Breast epithelium (tissue), 4 donors: ENCODE data around the gene KCTD10. TPM values are rescaled to one million over a fixed set of nuclear protein-coding genes. Genes with fewer than 3 reads are reported as not detected.

ENCODE experiments used
- DNase-seq, 2 donors: peaks; one replicate each; pipeline ENCODE4 v3.0.0-alpha.2; 2019; ENCODE audit warnings: low spot score in 2 of 2
- H3K27ac ChIP-seq, 2 donors: fragments of 200-600 bp; sonication (generic) in 1 of 2; one replicate each; pipeline ENCODE4 v1.5.1; 2016 to 2019; ENCODE audit warnings: mild to moderate bottlenecking in 1 of 2
- H3K27me3 ChIP-seq, 2 donors: fragments of 200-600 bp; sonication (generic) in 1 of 2; one replicate each; pipeline versions ENCODE4 v1.5.1 to v1.6.0; 2017 to 2019; ENCODE audit warnings: control low read depth in 1 of 2, mild to moderate bottlenecking in 1 of 2
- H3K36me3 ChIP-seq: fragments of 200-600 bp; one replicate; pipeline ENCODE4 v1.5.1; 2019
- H3K4me1 ChIP-seq, 2 donors: fragments of 200-600 bp; sonication (generic); one replicate each; pipeline ENCODE4 v1.5.1; 2016 to 2019; ENCODE audit warnings: control low read depth in 1 of 2
- H3K4me3 ChIP-seq, 3 donors: fragments of 200-600 bp; sonication (generic); 1 replicate in 2 of 3; 2 replicates in 1 of 3; pipeline ENCODE4 v1.5.1; 2016 to 2019; ENCODE audit warnings: mild to moderate bottlenecking in 3 of 3, moderate library complexity in 2 of 3
- H3K9me3 ChIP-seq, 2 donors: fragments of 200-600 bp; sonication (generic) in 1 of 2; one replicate each; pipeline ENCODE4 v1.5.1; 2016 to 2019; ENCODE audit warnings: control low read depth in 1 of 2
- CTCF ChIP-seq, 3 donors: fragments of 450-650 bp; IDR thresholded peaks; one replicate each; pipeline ENCODE4 v1.5.1; 2016 to 2017; ENCODE audit warnings: antibody characterized with exemption in 3 of 3, mild to moderate bottlenecking in 3 of 3, moderate library complexity in 3 of 3
- POLR2A ChIP-seq: fragments of 450-650 bp; IDR thresholded peaks from one replicate; pipeline ENCODE4 v1.6.1; 2016; ENCODE audit warnings: antibody characterized with exemption, mild to moderate bottlenecking, moderate library complexity
- POLR2AphosphoS5 ChIP-seq, 3 donors: sonication (generic); formaldehyde crosslinking; IDR thresholded peaks; one replicate each; pipeline ENCODE4 v1.6.1; 2017; ENCODE audit warnings: antibody characterized with exemption in 3 of 3
- intact Hi-C: fragments of 100-400 bp; cut with DNase I; formaldehyde crosslinking; loops from one replicate; pipeline ENCODE4 v1.15.1; 2023; ENCODE audit warnings: low total_unique reads
- total RNA-seq, 3 donors: library from RNA; depleted of rRNA; stranded (reverse); fragments of >200 nt; gene quantifications; one replicate each; pipeline ENCODE4 v1.1.0, GENCODE V29; 2016

KCTD10 gene
- total RNA-seq, 3 donors from 2014 or later, result 65.3 to 86.2 (median 70.4) TPM

GRCh38 chr12:109523071-109523470 lies 46.0 kb upstream of the KCTD10 start:
- no peak for TF ChIP-seq POLR2AphosphoS5 (IDR thresholded peaks at IDR 0.05)
- TF ChIP-seq CTCF (IDR thresholded peaks at IDR 0.05), result no peak
- TF ChIP-seq POLR2A, result no peak
- intact Hi-C loops, result no loop called here
- no peak for DNase-seq

DNA sequence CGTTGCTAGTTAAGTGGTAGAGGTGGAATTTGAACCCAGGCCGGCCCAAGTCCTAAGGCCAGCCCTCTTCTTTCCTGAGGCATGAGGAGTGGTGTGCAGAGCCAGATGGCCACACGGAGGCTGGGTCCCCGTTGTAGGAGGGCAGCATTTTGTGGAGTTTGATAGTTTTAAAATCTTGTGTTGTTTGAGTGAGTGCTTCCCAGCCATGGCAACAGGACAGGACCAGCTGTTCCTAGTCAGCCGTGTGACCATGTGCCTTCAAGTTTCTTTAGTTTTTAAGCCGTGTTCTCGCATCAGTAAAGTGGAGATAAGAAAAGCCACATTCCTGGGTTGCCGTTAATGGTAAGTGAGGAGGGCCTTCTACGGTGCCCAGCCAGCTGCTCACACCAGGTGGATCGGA lies 44.7 kb upstream of the KCTD10 start:
- no peak overlapping the region for H3K27ac ChIP-seq
- intact Hi-C loops, result no loop called here
- peaks cover 5% of the 10 kb centered on the region for H3K36me3 ChIP-seq
- peak in 1 of 2 donors; percentile 27 for DNase-seq
- TF ChIP-seq POLR2A, result no peak
- TF ChIP-seq POLR2AphosphoS5 (IDR thresholded peaks at IDR 0.05), result no peak
- no peak for TF ChIP-seq CTCF (IDR thresholded peaks at IDR 0.05)
- no peaks in the 10 kb centered on the region for H3K4me1 ChIP-seq
- H3K4me3 ChIP-seq, result no peak overlapping the region
- H3K27me3 ChIP-seq, result no peaks in the 10 kb centered on the region
- H3K9me3 ChIP-seq, result no peaks in the 10 kb centered on the region

More at GRCh38 chr12:109523071-109523470, 46.0 kb upstream of the KCTD10 start:
- peaks cover 4% of the 10 kb centered on the region for H3K36me3 ChIP-seq
- H3K9me3 ChIP-seq, result no peaks in the 10 kb centered on the region
- no peak overlapping the region for H3K27ac ChIP-seq
- H3K4me3 ChIP-seq, result no peak overlapping the region
- no peaks in the 10 kb centered on the region for H3K4me1 ChIP-seq
- no peaks in the 10 kb centered on the region for H3K27me3 ChIP-seq

DNA sequence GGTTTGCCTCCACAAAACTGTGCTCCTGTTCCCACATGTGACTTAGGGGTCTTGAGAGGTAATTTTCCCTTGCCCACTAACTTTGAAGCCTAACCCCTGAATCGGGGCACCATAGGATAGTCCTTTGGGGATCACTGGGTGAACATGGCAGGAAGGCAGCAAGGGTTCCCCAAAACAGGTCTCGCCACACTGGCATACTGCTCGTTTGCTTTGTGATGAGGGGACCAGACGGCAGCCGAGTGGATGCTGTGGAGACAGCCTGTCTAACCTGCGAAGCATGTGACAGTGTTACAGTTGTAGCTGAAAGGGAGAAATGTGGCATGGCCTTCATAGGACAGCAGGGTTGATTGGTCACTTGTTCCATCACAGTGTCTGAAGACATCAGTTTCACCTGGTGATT lies 42.7 kb upstream of the KCTD10 start:
- TF ChIP-seq POLR2AphosphoS5 (IDR thresholded peaks at IDR 0.05) (no peak), CTCF (IDR thresholded peaks at IDR 0.05) (no peak), POLR2A (no peak)
- DNase-seq, result peak in 1 of 2 donors; percentile 12
- Histone ChIP-seq H3K4me3 (no peak overlapping the region), H3K4me1 (no peaks in the 10 kb centered on the region), H3K36me3 (peaks cover 9% of the 10 kb centered on the region), H3K27ac (peak overlapping the region in 1 of 2 donors; percentile 68), H3K9me3 (no peaks in the 10 kb centered on the region), H3K27me3 (no peaks in the 10 kb centered on the region)
- intact Hi-C loops, result no loop called here

DNA sequence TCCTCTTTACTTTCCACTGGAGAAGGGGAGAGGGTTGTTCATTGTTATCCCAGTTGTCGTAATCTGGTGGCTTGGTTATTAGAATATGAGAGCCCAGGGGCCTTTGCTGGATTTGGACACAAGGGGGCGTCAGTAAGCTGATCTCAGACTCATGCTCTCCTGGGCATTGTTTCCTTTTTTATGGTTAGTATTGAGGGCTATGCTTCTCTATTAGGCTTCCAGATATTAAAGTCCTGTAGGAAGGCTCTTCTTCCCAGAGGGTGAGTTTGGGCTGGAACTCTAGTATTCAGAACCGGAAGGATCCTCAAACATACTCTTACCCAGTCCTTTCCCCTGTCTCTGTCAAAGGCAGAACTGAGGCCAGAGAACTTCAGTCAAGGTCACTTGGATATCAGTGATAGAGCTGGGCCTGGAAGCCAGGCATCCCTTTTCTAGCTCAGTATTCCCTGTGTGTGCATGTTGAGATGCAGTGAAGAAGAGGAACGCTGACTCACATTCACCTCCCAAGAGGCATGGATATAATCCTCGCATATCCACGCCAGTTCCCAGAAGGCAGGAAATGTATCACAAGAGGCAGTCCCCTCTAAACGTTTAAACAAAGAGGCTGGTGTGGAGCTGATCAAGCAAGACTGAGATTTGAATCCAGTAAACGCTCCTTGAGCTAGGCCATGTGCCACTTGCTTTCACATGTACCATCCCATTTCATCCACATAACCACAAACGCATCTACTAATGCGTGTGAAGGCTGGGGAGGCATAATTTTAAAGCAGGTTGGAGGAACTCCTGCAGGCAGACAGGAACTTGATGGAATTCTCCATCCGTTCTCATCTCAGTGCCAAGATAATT lies 41.9 kb upstream of the KCTD10 start:
- intact Hi-C loops, result no loop called here
- Histone ChIP-seq H3K4me3 (no peak overlapping the region), H3K36me3 (peaks cover 12% of the 10 kb centered on the region), H3K27me3 (no peaks in the 10 kb centered on the region), H3K9me3 (no peaks in the 10 kb centered on the region), H3K27ac (peak overlapping the region in 1 of 2 donors; percentile 68), H3K4me1 (no peaks in the 10 kb centered on the region)
- DNase-seq, result peak in 1 of 2 donors; percentile 3
- TF ChIP-seq CTCF (IDR thresholded peaks at IDR 0.05) (peak in 2 of 3 donors; percentile 64 to 67), POLR2A (no peak), POLR2AphosphoS5 (IDR thresholded peaks at IDR 0.05) (no peak)

- H3K4me1 ChIP-seq, result no peaks in the 10 kb centered on the region
- intact Hi-C loops, result no loop called here
- no peak overlapping the region for H3K27ac ChIP-seq
- no peak for TF ChIP-seq POLR2AphosphoS5 (IDR thresholded peaks at IDR 0.05)
- TF ChIP-seq CTCF (IDR thresholded peaks at IDR 0.05), result no peak
- TF ChIP-seq POLR2A, result no peak
- H3K4me3 ChIP-seq, result no peak overlapping the region
- H3K36me3 ChIP-seq, result peaks cover 10% of the 10 kb centered on the region
- H3K9me3 ChIP-seq, result no peaks in the 10 kb centered on the region
- no peak for DNase-seq
- H3K27me3 ChIP-seq, result no peaks in the 10 kb centered on the region
These were observed 40.5 kb upstream of the KCTD10 start for GRCh38 chr12:109517619-109518018.
